GM12872 (cell line): ENCODE results near the gene HSPB7.

Experiments
- TF ChIP-seq, protein P1 (sequence below): IDR thresholded peaks from 3 replicates; pipeline ENCODE4 v1.5.1; 2011; ENCODE audit warnings: low read depth, mild to moderate bottlenecking, low read length, moderate library complexity; ENCODE audit not compliant: insufficient read depth

HSPB7 gene

DNA sequence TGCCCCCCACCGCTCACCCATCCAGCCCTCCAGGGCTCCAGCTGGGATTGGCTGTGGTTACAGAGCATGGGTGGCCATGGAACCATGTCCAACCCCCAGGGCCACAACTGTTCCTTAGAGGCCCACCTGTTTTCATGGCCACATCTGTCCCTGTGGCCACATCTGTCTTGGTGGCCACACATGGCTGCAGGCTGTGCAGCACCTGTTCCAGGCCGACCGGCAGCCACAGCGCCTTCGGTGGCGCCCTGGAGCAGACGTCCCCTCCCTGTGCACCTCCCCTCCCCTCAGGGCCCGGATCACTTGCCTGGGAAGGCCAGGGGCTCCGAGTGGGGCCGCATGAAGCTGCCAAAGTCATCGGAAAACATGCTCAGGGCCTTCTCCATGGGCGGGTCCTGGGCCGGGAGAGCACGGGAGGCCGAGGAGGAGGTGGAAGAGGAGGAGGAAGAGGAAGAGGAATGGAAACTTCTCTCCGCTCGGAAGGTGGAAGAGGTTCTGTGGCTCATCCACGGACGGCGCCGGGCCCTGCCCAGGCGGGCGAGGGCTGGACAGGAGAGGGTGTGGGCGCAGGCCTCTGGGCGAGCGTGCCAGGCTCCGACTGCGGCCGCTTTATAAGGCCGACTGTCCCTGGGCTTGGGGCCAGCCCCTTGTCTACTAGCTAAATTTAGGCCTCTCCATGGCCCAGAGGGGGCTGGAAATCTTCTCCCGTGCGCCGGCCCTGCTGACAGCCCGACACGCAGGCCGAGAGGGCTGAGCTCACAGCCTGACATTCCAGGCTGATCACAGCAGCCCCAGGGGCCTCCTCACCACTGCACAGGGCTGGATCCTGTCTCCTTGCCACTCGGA is at the start of gene HSPB7:
HSPB7 (minus strand) TSS at position 583 of the 843 bp plus-strand sequence; CDS start at position 503, 80 bp downstream.
- TF ChIP-seq, protein P1, sequence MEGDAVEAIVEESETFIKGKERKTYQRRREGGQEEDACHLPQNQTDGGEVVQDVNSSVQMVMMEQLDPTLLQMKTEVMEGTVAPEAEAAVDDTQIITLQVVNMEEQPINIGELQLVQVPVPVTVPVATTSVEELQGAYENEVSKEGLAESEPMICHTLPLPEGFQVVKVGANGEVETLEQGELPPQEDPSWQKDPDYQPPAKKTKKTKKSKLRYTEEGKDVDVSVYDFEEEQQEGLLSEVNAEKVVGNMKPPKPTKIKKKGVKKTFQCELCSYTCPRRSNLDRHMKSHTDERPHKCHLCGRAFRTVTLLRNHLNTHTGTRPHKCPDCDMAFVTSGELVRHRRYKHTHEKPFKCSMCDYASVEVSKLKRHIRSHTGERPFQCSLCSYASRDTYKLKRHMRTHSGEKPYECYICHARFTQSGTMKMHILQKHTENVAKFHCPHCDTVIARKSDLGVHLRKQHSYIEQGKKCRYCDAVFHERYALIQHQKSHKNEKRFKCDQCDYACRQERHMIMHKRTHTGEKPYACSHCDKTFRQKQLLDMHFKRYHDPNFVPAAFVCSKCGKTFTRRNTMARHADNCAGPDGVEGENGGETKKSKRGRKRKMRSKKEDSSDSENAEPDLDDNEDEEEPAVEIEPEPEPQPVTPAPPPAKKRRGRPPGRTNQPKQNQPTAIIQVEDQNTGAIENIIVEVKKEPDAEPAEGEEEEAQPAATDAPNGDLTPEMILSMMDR = no peak

DNA sequence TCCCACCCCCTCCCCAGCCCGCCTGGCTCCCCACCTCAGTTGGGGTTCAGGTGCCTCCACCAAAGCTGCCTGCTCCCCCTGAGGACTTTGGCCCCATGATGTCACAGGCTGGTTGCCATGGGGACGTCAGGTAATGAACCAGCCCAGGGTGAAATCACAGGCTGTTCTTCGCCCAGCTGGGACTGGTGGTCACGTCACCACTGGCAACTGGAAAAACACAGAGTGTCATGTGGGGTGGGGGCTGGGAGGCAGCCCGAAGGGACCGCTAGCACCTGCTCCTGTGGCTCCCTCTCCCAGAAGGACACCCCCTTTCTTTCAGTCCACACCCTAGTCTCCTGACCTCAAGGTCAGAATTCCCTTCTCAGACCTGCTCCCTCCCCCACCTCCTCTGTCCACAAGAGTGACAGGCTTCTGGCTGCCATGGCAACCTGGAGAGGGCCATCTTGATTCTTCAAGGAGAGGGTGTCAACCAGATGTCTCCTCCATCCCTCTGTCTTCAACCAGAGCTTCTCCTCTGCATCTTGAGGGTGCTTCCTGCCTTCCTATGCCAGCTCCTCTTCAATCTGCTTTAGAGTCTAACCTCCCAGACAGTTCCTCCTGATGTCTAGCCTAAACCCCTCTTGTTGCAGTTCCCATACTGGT is 49.4 kb upstream of the HSPB7 start:
- TF ChIP-seq, protein P1 = no peak

DNA sequence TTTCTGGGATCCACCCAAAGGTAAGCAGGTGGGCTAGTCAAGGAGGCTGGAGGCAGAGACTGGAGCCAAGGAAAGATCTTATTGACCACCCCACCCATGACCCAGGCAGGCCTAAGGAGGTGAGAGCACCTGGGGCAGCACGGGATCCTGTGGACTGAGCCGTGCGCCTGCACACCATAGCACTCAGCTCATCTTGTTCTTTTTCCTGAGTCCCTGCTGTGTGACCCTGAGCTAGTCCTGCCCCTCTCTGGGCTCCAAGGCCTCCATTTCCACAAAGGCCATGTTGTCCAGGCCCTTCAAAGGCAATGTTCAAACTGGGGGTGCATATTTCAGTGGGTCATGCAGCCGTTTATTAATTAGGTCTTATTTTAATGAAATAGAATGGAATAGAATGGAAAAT is 48.4 kb upstream of the HSPB7 start:
- TF ChIP-seq, protein P1 = no peak

- TF ChIP-seq, protein P1 = no peak
These were observed 47.4 kb upstream of the HSPB7 start for GRCh38 chr1:16065269-16065576.

DNA sequence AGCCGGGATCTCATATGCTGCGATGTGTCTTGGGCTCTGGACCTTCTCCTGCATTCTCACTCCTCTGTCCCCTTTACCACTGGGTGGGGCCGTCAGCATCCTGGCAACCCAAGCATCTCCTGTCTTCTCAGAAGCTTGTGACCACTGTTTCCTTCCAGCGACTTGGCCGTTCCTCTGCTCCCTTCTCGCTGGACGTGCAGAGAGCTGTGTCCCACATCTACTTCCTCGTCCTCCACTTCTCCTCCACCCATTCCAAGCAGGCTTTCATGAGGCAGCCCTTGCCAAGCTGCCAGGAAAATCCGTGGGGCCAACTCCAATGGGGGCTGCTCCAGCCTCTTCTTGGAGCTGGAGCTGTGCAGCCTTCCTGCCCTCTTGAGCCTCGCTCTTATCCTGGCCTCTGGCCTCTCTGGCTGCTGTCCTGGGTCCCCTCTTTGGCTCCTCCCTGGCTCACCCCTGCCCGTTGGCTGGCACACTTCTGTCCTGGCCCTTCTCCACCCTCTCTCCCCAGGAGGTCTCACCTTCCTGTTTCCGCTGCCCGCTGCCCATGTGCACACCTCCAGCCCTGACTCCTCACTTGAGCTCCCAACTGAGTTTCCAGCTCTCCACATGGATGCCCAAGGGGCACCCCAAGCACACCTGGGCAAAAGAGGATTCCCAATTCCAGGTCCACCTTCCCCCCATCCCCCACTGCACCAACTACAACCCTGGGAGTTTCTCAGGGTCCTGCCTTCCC is 46.9 kb upstream of the HSPB7 start:
- TF ChIP-seq, protein P1 = no peak

DNA sequence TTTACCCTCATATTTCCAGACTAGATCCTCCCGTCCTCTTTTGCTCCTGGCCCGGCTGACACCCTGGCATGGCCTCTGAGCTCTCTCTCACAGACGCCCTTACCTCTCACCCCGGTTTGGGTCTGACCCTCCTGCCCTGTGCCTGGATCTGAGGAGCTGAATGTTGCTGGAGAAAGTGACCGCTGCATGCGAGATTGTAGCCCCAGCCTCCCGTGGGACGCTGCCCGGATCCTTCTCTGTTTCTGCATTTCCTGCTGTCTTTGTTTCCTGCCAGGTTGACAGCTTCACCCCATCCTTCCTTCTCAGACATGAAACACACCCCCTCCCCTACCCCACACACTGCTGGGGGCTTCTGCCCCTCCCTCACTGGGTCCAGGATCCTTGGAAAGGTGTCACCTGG is 46.1 kb upstream of the HSPB7 start:
- TF ChIP-seq, protein P1 = no peak

- TF ChIP-seq, protein P1 = no peak
These were observed 45.5 kb upstream of the HSPB7 start for GRCh38 chr1:16063226-16063829.
